H1 (cell line): ENCODE data around the gene PDZRN3. TPM values are rescaled to one million over a fixed set of nuclear protein-coding genes. Genes with fewer than 3 reads are reported as not detected.

ENCODE experiments used
- CTCF ChIA-PET: fragments of 300-600 bp; sonication (Branson Sonifier 250); formaldehyde crosslinking; loops from one replicate; lab custom pipeline; 2021; ENCODE audit not compliant: partially characterized antibody; lab: Charles Lee
- POLR2A ChIA-PET: fragments of 300-600 bp; sonication (Branson Sonifier 250); formaldehyde crosslinking; loops from one replicate; lab custom pipeline; 2021; ENCODE audit warnings: inconsistent platforms; ENCODE audit not compliant: partially characterized antibody; lab: Charles Lee
- DNase-seq, 2 experiments: peaks; one replicate each; pipeline versions ENCODE4 v3.0.0 to v3.0.0-alpha.2; 2010 to 2022; ENCODE audit warnings: low spot score in 2 of 2, low read depth in 1 of 2, mixed read lengths in 1 of 2
- FAIRE-seq: peaks from 2 replicates; lab custom pipeline; 2011; peaks lifted over from hg19 to GRCh38; lab: Jason Lieb, UNC
- H2AFZ ChIP-seq: 2 replicates; pipeline ENCODE4 v1.8.1; 2012; ENCODE audit warnings: low read length, inconsistent platforms
- H2AK5ac ChIP-seq: 2 replicates; pipeline ENCODE4 v1.6.1; 2013; ENCODE audit warnings: low read depth, low read length
- H2BK120ac ChIP-seq: replicated peaks from 2 replicates; pipeline ENCODE3; 2013; ENCODE audit warnings: low read depth, low read length, inconsistent platforms
- H2BK12ac ChIP-seq: 2 replicates; pipeline ENCODE4 v1.6.1; 2013; ENCODE audit warnings: low read depth, low read length
- H2BK15ac ChIP-seq: 2 replicates; pipeline ENCODE4 v1.6.1; 2013; ENCODE audit warnings: low read length
- H2BK20ac ChIP-seq: 2 replicates; pipeline ENCODE4 v1.6.1; 2013; ENCODE audit warnings: low read length
- H2BK5ac ChIP-seq: 2 replicates; pipeline ENCODE4 v1.6.1; 2013; ENCODE audit warnings: low read depth, low read length
- H3K14ac ChIP-seq: 2 replicates; pipeline ENCODE4 v1.6.1; 2013; ENCODE audit warnings: inconsistent platforms; ENCODE audit not compliant: insufficient read length
- H3K18ac ChIP-seq: 2 replicates; pipeline ENCODE4 v1.6.1; 2013; ENCODE audit warnings: low read length; ENCODE audit errors: extremely low read depth
- H3K23ac ChIP-seq: 2 replicates; pipeline ENCODE4 v1.6.1; 2013; ENCODE audit warnings: inconsistent platforms; ENCODE audit not compliant: insufficient read length
- H3K23me2 ChIP-seq: 2 replicates; pipeline ENCODE4 v1.6.1; 2013; ENCODE audit warnings: low read depth, low read length
- H3K27ac ChIP-seq: 2 replicates; pipeline ENCODE4 v1.6.1; 2011; ENCODE audit warnings: low read depth, low read length, inconsistent platforms
- H3K27me3 ChIP-seq, 4 experiments: replicated peaks in 1 of 4; 1 replicate in 1 of 4; 2 replicates in 3 of 4; pipeline versions ENCODE4 v1.6.1 to v1.8.1; 2011 to 2013; ENCODE audit warnings: low read length in 3 of 4, mild to moderate bottlenecking in 3 of 4, inconsistent platforms in 2 of 4, mixed read lengths in 2 of 4, moderate library complexity in 1 of 4; ENCODE audit not compliant: control insufficient read depth in 3 of 4, insufficient read depth in 3 of 4; ENCODE audit errors: extremely low read depth in 1 of 4
- H3K36me3 ChIP-seq, 4 experiments: 2 replicates each; pipeline versions ENCODE4 v1.6.1 to v1.8.1; 2011 to 2013; ENCODE audit warnings: mild to moderate bottlenecking in 4 of 4, low read length in 3 of 4, moderate library complexity in 2 of 4, control low read depth in 1 of 4, inconsistent platforms in 1 of 4; ENCODE audit not compliant: insufficient read depth in 4 of 4, control insufficient read depth in 2 of 4
- H3K4ac ChIP-seq: replicated peaks from 2 replicates; pipeline ENCODE3; 2013; ENCODE audit warnings: low read length, low read depth, mixed read lengths, inconsistent platforms; ENCODE audit not compliant: insufficient read length
- H3K4me1 ChIP-seq, 4 experiments: replicated peaks in 1 of 4; 1 replicate in 1 of 4; 2 replicates in 3 of 4; pipeline versions ENCODE4 v1.6.1 to v1.8.1; 2011 to 2013; ENCODE audit warnings: low read length in 3 of 4, inconsistent platforms in 2 of 4, mixed read lengths in 1 of 4; ENCODE audit not compliant: insufficient read depth in 4 of 4, control insufficient read depth in 3 of 4
- H3K4me2 ChIP-seq, 2 experiments: 2 replicates each; pipeline versions ENCODE4 v1.6.1 to v1.8.1; 2011 to 2013; ENCODE audit warnings: low read depth in 2 of 2, low read length in 2 of 2, control low read depth in 1 of 2, inconsistent platforms in 1 of 2, mild to moderate bottlenecking in 1 of 2; ENCODE audit not compliant: insufficient read depth in 1 of 2
- H3K4me3 ChIP-seq, 4 experiments: fragments of 200-600, 300-600 bp in 1 of 4; sonication (generic), shearing (Covaris generic), sonication (Bioruptor Twin) in 1 of 4; 2 replicates each; pipeline versions ENCODE4 v1.5.1 to v1.8.1; 2011 to 2016; ENCODE audit warnings: low read length in 4 of 4, low read depth in 3 of 4, control low read depth in 2 of 4, inconsistent platforms in 2 of 4, mild to moderate bottlenecking in 2 of 4, mixed read lengths in 1 of 4, moderate library complexity in 1 of 4; ENCODE audit not compliant: insufficient read depth in 2 of 4; ENCODE audit errors: extremely low read depth in 1 of 4
- H3K56ac ChIP-seq: replicated peaks from 2 replicates; pipeline ENCODE3; 2013; ENCODE audit warnings: low read depth, mild to moderate bottlenecking, mixed read lengths, low read length, inconsistent platforms; ENCODE audit not compliant: insufficient read length
- H3K79me1 ChIP-seq: 2 replicates; pipeline ENCODE4 v1.6.1; 2013; ENCODE audit warnings: low read depth, low read length, control low read depth
- H3K79me2 ChIP-seq, 2 experiments: 2 replicates each; pipeline versions ENCODE4 v1.6.1 to v1.8.1; 2012 to 2013; ENCODE audit warnings: low read length in 2 of 2, mild to moderate bottlenecking in 2 of 2, inconsistent platforms in 1 of 2; ENCODE audit not compliant: insufficient read depth in 2 of 2, control insufficient read depth in 1 of 2
- H3K9ac ChIP-seq, 4 experiments: replicated peaks in 1 of 4; 1 replicate in 1 of 4; 2 replicates in 3 of 4; pipeline versions ENCODE4 v1.6.1 to v1.8.1; 2011 to 2013; ENCODE audit warnings: low read depth in 3 of 4, low read length in 3 of 4, control low read depth in 2 of 4, mild to moderate bottlenecking in 2 of 4, moderate library complexity in 2 of 4, inconsistent platforms in 1 of 4; ENCODE audit errors: extremely low read depth in 1 of 4
- H3K9me3 ChIP-seq, 2 experiments: 2 replicates each; pipeline versions ENCODE4 v1.6.1 to v1.8.1; 2012 to 2013; ENCODE audit warnings: mild to moderate bottlenecking in 2 of 2, moderate library complexity in 2 of 2, control low read depth in 1 of 2, inconsistent platforms in 1 of 2, low read depth in 1 of 2, low read length in 1 of 2, mixed read lengths in 1 of 2; ENCODE audit not compliant: insufficient read depth in 2 of 2
- H4K20me1 ChIP-seq, 2 experiments: replicated peaks in 1 of 2; 2 replicates each; pipeline versions ENCODE3 to v1.8.1; 2011 to 2013; ENCODE audit warnings: inconsistent platforms in 2 of 2, low read length in 2 of 2, mild to moderate bottlenecking in 1 of 2; ENCODE audit not compliant: insufficient read depth in 2 of 2, control insufficient read depth in 1 of 2
- H4K5ac ChIP-seq: 2 replicates; pipeline ENCODE4 v1.6.1; 2013; ENCODE audit warnings: low read length, low read depth, mixed read lengths, inconsistent platforms; ENCODE audit not compliant: insufficient read length
- H4K8ac ChIP-seq: 2 replicates; pipeline ENCODE4 v1.8.0; 2013; ENCODE audit warnings: mild to moderate bottlenecking, moderate library complexity, low read length, inconsistent platforms; ENCODE audit not compliant: insufficient read depth; ENCODE audit errors: extremely low read depth
- H4K91ac ChIP-seq: replicated peaks from 2 replicates; pipeline ENCODE3; 2013; ENCODE audit warnings: low read length, mixed read lengths, inconsistent platforms; ENCODE audit not compliant: insufficient read length
- ATF3 ChIP-seq: IDR thresholded peaks from 2 replicates; pipeline ENCODE4 v1.6.1; 2011; ENCODE audit warnings: low read depth, mild to moderate bottlenecking, low read length; ENCODE audit not compliant: insufficient read depth
- BRCA1 ChIP-seq: IDR thresholded peaks from 2 replicates; pipeline ENCODE4 v1.6.1; 2012; ENCODE audit warnings: low read depth, low read length, improper control_type of control experiment
- E2F6 ChIP-seq: IDR thresholded peaks from 2 replicates; pipeline ENCODE4 v1.6.1; 2012; ENCODE audit warnings: inconsistent platforms
- GABPA ChIP-seq: IDR thresholded peaks from 2 replicates; pipeline ENCODE4 v1.6.1; 2011; ENCODE audit warnings: mild to moderate bottlenecking, low read length, moderate library complexity, borderline replicate concordance; ENCODE audit not compliant: insufficient read depth
- JUN ChIP-seq: IDR thresholded peaks from 2 replicates; pipeline ENCODE4 v1.6.1; 2011; ENCODE audit warnings: low read depth, mild to moderate bottlenecking, improper control_type of control experiment, low read length
- JUND ChIP-seq: IDR thresholded peaks from 2 replicates; pipeline ENCODE4 v1.6.1; 2011; ENCODE audit warnings: mild to moderate bottlenecking, improper control_type of control experiment, low read length
- KDM4A ChIP-seq: IDR thresholded peaks from one replicate; pipeline ENCODE4 v1.7.1; 2012; ENCODE audit warnings: low read depth, mild to moderate bottlenecking, moderate library complexity, low read length, inconsistent platforms; ENCODE audit not compliant: severe bottlenecking
- MAFK ChIP-seq: IDR thresholded peaks from 2 replicates; pipeline ENCODE4 v1.6.1; 2012; ENCODE audit warnings: low read depth, mild to moderate bottlenecking, improper control_type of control experiment, low read length
- POLR2AphosphoS5 ChIP-seq: IDR thresholded peaks from 2 replicates; pipeline ENCODE4 v1.6.1; 2011; ENCODE audit warnings: low read depth, low read length
- RNF2 ChIP-seq: fragments of 200-900, 300-1000 bp; sonication (generic); IDR thresholded peaks from 2 replicates; pipeline ENCODE4 v1.7.1; 2016; ENCODE audit warnings: borderline replicate concordance, low read depth, mild to moderate bottlenecking, antibody characterized with exemption, low read length; ENCODE audit not compliant: poor library complexity, severe bottlenecking; ENCODE audit errors: missing control alignments
- SP2 ChIP-seq: IDR thresholded peaks from 2 replicates; pipeline ENCODE4 v1.6.1; 2012; ENCODE audit warnings: mild to moderate bottlenecking, low read length, inconsistent platforms
- TAF1 ChIP-seq: IDR thresholded peaks from 2 replicates; pipeline ENCODE4 v1.6.1; 2011; ENCODE audit warnings: mild to moderate bottlenecking, low read depth, low read length
- ZNF274 ChIP-seq: IDR thresholded peaks from 2 replicates; pipeline ENCODE4 v1.7.0; 2012; ENCODE audit warnings: low read length, borderline replicate concordance; ENCODE audit errors: extremely low read depth
- WGBS, 2 experiments: shearing (Covaris generic) in 1 of 2; methylation state at CpG; one replicate each; pipeline versions ENCODE4 v1.1.6 to v1.1.7; 2013 to 2015; ENCODE audit warnings: low lambda C conversion rate in 2 of 2, mixed read lengths in 2 of 2, inconsistent platforms in 1 of 2, low coverage in 1 of 2, missing lambda C conversion rate in 1 of 2; ENCODE audit not compliant: insufficient replicate concordance in 2 of 2, insufficient coverage in 1 of 2, insufficient read length in 1 of 2; ENCODE audit errors: extremely low coverage in 1 of 2, missing lambda C conversion rate in 1 of 2; 5-methylcytosine and 5-hydroxymethylcytosine counted together
- polyA plus RNA-seq, 7 experiments: library from polyadenylated mRNA; depleted of rRNA in 3 of 7; stranded (reverse) in 5 of 7; unstranded in 2 of 7; fragments of >200 nt in 5 of 7; fragments of 200-250 nt in 2 of 7; gene quantifications; 1 replicate in 5 of 7; 2 replicates in 1 of 7; 4 replicates in 1 of 7; pipeline versions ENCODE4 v1.2.1 to v1.2.3, GENCODE V29; 2011 to 2013; ENCODE audit warnings: missing spikeins in 2 of 7, mixed read lengths in 2 of 7
- total RNA-seq: library from RNA; stranded (reverse); fragmentation: NEBNext Ultra II Directional; extraction: Animal tissue kit (Norgen Biotek cat#: 25700); gene quantifications from 2 replicates; pipeline ENCODE4 v1.2.1, GENCODE V29; 2021

PDZRN3 gene
- total and polyA plus RNA-seq, 2 of the 8 experiments (the other 6 are each of a cell fraction or from before 2014, with no cell fraction given) = 4.2 to 20.5 TPM

GRCh38 chr3:73605412-73605811 is 19.3 kb downstream of the PDZRN3 start:
- Histone ChIP-seq H4K8ac (no peak overlapping the region), H3K14ac (no peak overlapping the region), H2BK120ac (no peak overlapping the region), H3K23me2 (no peaks in the 10 kb centered on the region; the same call in 1 of the 2 replicates), H2BK5ac (no peak overlapping the region), H3K27ac (no peak overlapping the region), H3K4me3 (no peak overlapping the region), H3K36me3 (peaks cover 0 to 4% (median 0%) of the 10 kb centered on the region in 4 experiments; a peak in 2 of 8 replicates), H2BK20ac (no peak overlapping the region), H3K18ac (no peak overlapping the region), H3K27me3 (no peaks in the 10 kb centered on the region), H2BK15ac (no peak overlapping the region), H3K79me1 (no peaks in the 10 kb centered on the region; the same call in 1 of the 2 replicates), H3K9me3 (no peaks in the 10 kb centered on the region), H4K91ac (no peak overlapping the region), H3K4me1 (peaks cover 0 to 6% (median 5%) of the 10 kb centered on the region in 4 experiments; a peak in 3 of 7 replicates), H3K9ac (no peak overlapping the region), H3K23ac (no peak overlapping the region), H4K5ac (no peak overlapping the region), H3K56ac (no peak overlapping the region), H2AFZ (no peak overlapping the region), H3K4me2 (no peak overlapping the region), H3K79me2 (no peaks in the 10 kb centered on the region; a peak in 1 of 4 replicates), H2BK12ac (no peak overlapping the region), H3K4ac (no peak overlapping the region), H2AK5ac (no peak overlapping the region), H4K20me1 (peaks cover 2 to 3% of the 10 kb centered on the region in 2 experiments)
- 75% methylated on average over 1 of the region's 1 CpG; no CpG with 5 or more reads in 1 of the 2 experiments for WGBS, 2 experiments
- no peak for DNase-seq
- CTCF ChIA-PET = interaction anchor here (0.9 to 1.3 kb wide), 2 partner anchors 11 to 18 kb away, joined by 3 read pairs; no protein-coding TSS in a partner anchor
- no peak for FAIRE-seq
- POLR2A ChIA-PET = interaction anchor here (1.8 kb wide), 1 partner anchor 18 kb away, joined by 4 read pairs; no protein-coding TSS in a partner anchor
- no peak for TF ChIP-seq TAF1
- no peak for TF ChIP-seq RNF2
- TF ChIP-seq ATF3 = no peak
- TF ChIP-seq POLR2AphosphoS5 = no peak
- TF ChIP-seq JUN = no peak
- no peak for TF ChIP-seq ZNF274
- TF ChIP-seq BRCA1 = no peak
- no peak for TF ChIP-seq MAFK
- no peak for TF ChIP-seq E2F6
- TF ChIP-seq SP2 = no peak
- no peak for TF ChIP-seq GABPA
- TF ChIP-seq JUND = no peak
- no peak for TF ChIP-seq KDM4A
